SK-N-SH treated with all-trans-retinoic acid at 6 μM for 48 hours (cell line): ENCODE measurements around the gene PET100.

Experiments
- CSDC2 ChIP-seq: fragments of 250-450 bp; sonication (Bioruptor Pico); IDR thresholded peaks from 2 replicates; pipeline ENCODE4 v1.5.0; 2020; ENCODE audit warnings: mild to moderate bottlenecking, moderate library complexity
- RARB ChIP-seq: fragments of 250-450 bp; sonication (Bioruptor Pico); IDR thresholded peaks from 2 replicates; pipeline ENCODE4 v1.8.0; 2021; ENCODE audit warnings: mild to moderate bottlenecking, moderate library complexity
- SNAI2 ChIP-seq: fragments of 250-450 bp; sonication (Bioruptor Pico); IDR thresholded peaks from 2 replicates; pipeline ENCODE4 v1.5.0; 2020; ENCODE audit warnings: mild to moderate bottlenecking, moderate library complexity
- ZC3H10 ChIP-seq: fragments of 250-450 bp; sonication (Bioruptor Pico); IDR thresholded peaks from 2 replicates; pipeline ENCODE4 v1.5.1; 2021; ENCODE audit warnings: mild to moderate bottlenecking, moderate library complexity
- ZFP3 ChIP-seq: fragments of 250-450 bp; sonication (Bioruptor Pico); IDR thresholded peaks from 2 replicates; pipeline ENCODE4 v1.5.0; 2020; ENCODE audit warnings: mild to moderate bottlenecking, moderate library complexity
- TF ChIP-seq, protein P1 (sequence below): fragments of 250-450 bp; sonication (Bioruptor Pico); IDR thresholded peaks from 2 replicates; pipeline ENCODE4 v1.8.0; 2020; ENCODE audit warnings: mild to moderate bottlenecking, moderate library complexity, borderline replicate concordance

DNA sequence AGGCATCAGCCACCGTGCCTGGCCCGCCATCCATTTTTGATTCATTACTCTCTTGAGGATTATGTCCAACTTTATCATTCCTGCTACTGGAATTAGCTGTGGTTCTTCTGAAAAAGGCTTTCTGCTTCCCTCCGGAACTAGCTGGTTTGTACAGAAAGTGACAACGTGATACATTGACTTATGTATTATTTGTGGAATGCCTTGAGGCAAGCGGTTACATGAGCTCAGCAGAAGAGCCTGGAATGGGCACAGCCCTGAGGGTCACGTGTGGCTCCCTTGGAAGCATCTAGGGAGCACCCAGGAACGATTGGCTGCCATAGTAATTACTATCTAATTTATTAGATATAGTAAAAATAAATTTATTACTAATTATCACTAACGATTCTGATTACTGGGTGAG, 24.8 kb downstream of the PET100 start:
- TF ChIP-seq, protein P1, sequence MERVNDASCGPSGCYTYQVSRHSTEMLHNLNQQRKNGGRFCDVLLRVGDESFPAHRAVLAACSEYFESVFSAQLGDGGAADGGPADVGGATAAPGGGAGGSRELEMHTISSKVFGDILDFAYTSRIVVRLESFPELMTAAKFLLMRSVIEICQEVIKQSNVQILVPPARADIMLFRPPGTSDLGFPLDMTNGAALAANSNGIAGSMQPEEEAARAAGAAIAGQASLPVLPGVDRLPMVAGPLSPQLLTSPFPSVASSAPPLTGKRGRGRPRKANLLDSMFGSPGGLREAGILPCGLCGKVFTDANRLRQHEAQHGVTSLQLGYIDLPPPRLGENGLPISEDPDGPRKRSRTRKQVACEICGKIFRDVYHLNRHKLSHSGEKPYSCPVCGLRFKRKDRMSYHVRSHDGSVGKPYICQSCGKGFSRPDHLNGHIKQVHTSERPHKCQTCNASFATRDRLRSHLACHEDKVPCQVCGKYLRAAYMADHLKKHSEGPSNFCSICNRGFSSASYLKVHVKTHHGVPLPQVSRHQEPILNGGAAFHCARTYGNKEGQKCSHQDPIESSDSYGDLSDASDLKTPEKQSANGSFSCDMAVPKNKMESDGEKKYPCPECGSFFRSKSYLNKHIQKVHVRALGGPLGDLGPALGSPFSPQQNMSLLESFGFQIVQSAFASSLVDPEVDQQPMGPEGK = no peak
- TF ChIP-seq CSDC2 (CRISPR knock-in tag) = no peak
- TF ChIP-seq ZFP3 (CRISPR knock-in tag) = no peak
- TF ChIP-seq RARB (CRISPR knock-in tag) = no peak
- no peak for TF ChIP-seq SNAI2
- TF ChIP-seq ZC3H10 (CRISPR knock-in tag) = no peak
